ENCODE measurements around the gene HTR3E.

The HTR3E gene

GRCh38 chr3:184155644-184156521 is 59.0 kb downstream of the HTR3E start:
- Histone ChIP-seq H3K4me2 (ENCODE audit: low read length) (peak overlapping the region; percentile 82), H3K27ac (ENCODE audit: low read depth, low read length) (peak overlapping the region; percentile 53), H3K9me2 (replicated peaks; ENCODE audit: control insufficient read depth, low read length) (no peaks in the 10 kb centered on the region), H3K79me2 (ENCODE audit: control insufficient read depth, low read length) (peaks cover 51% of the 10 kb centered on the region), H3K36me3 (ENCODE audit: control insufficient read depth, low read length) (peaks cover 12% of the 10 kb centered on the region), H3K27me3 (ENCODE audit: control insufficient read depth, low read length) (no peaks in the 10 kb centered on the region), H3K9me3 (ENCODE audit: control insufficient read depth, insufficient read depth, low read length) (no peaks in the 10 kb centered on the region), H4K20me1 (ENCODE audit: control insufficient read depth, insufficient read depth, low read depth, low read length) (0 out of 2 replicates have a peak, but pooled peaks cover 9% of the 10 kb centered on the region), H3F3A (ENCODE audit: control insufficient read depth, insufficient read depth) (peaks cover 12% of the 10 kb centered on the region), H3K4me3 (ENCODE audit: low read length) (peak overlapping the region; percentile 99), H3K4me1 (ENCODE audit: control insufficient read depth, low read length) (peaks cover 35% of the 10 kb centered on the region)
- TF ChIP-seq CTCF (IDR thresholded peaks at IDR 0.05; ENCODE audit: low read depth, low read length, poor library complexity, severe bottlenecking) (no peak), EZH2phosphoT487 (IDR thresholded peaks at IDR 0.05; ENCODE audit: borderline replicate concordance, low read length) (no peak)

GRCh38 chr3:184156522-184156955 is 59.7 kb downstream of the HTR3E start:
- Histone ChIP-seq H3K27ac (ENCODE audit: low read depth, low read length) (peak overlapping the region; percentile 53; the same call in 1 of the 2 replicates), H3K4me1 (ENCODE audit: control insufficient read depth, low read length) (peaks cover 35% of the 10 kb centered on the region), H3K79me2 (ENCODE audit: control insufficient read depth, low read length) (peaks cover 52% of the 10 kb centered on the region), H3F3A (ENCODE audit: control insufficient read depth, insufficient read depth) (peaks cover 12% of the 10 kb centered on the region), H3K27me3 (ENCODE audit: control insufficient read depth, low read length) (no peaks in the 10 kb centered on the region), H3K4me3 (ENCODE audit: low read length) (peak overlapping the region; percentile 99), H4K20me1 (ENCODE audit: control insufficient read depth, insufficient read depth, low read depth, low read length) (0 out of 2 replicates have a peak, but pooled peaks cover 9% of the 10 kb centered on the region), H3K9me3 (ENCODE audit: control insufficient read depth, insufficient read depth, low read length) (no peaks in the 10 kb centered on the region), H3K9me2 (replicated peaks; ENCODE audit: control insufficient read depth, low read length) (no peaks in the 10 kb centered on the region), H3K4me2 (ENCODE audit: low read length) (peak overlapping the region; percentile 82), H3K36me3 (ENCODE audit: control insufficient read depth, low read length) (peaks cover 12% of the 10 kb centered on the region)
- no peak for TF ChIP-seq EZH2phosphoT487 (IDR thresholded peaks at IDR 0.05; ENCODE audit: borderline replicate concordance, low read length)
- TF ChIP-seq CTCF (IDR thresholded peaks at IDR 0.05; ENCODE audit: low read depth, low read length, poor library complexity, severe bottlenecking): no peak

Data from DOHH2 (cell line).